ENCODE measurements around the gene RETREG2. TPM values are rescaled to one million over a fixed set of nuclear protein-coding genes. Genes with fewer than 3 reads are reported as not detected.

Gene RETREG2
- total and polyA plus RNA-seq, 2 donors from 2014 or later: 106 to 112 TPM

GRCh38 chr2:219168526-219168925 is 9.5 kb upstream of the RETREG2 start:
- Histone ChIP-seq H3K9me3 (ENCODE audit: control insufficient read depth in 2 of 3, insufficient read depth in 1 of 3, low read length in 3 of 3) (no peaks in the 10 kb centered on the region), H3K4me3 (ENCODE audit: low read length in 3 of 3) (peak overlapping the region in 1 of 3 donors; percentile 50), H3K4me1 (ENCODE audit: control insufficient read depth in 2 of 3, insufficient read depth in 2 of 3, low read depth in 1 of 3, low read length in 3 of 3) (peaks cover 0 to 24% (median 14%) of the 10 kb centered on the region in 3 donors), H3K9ac (ENCODE audit: low read length in 3 of 3) (no peak overlapping the region), H3K27ac (ENCODE audit: low read depth in 2 of 2, low read length in 2 of 2) (no peak overlapping the region), H3K36me3 (ENCODE audit: control insufficient read depth in 2 of 3, insufficient read depth in 3 of 3, low read length in 3 of 3) (peaks cover 0 to 14% (median 6%) of the 10 kb centered on the region in 3 donors), H3K27me3 (ENCODE audit: control insufficient read depth, insufficient read depth, low read length) (no peaks in the 10 kb centered on the region)
- FAIRE-seq: no peak
- no peak for DNase-seq
- intact Hi-C loops (cut with DNase I): loop anchor here (10.0 kb wide), 1 partner anchor 116 kb away; no protein-coding TSS in a partner anchor
- no peak for TF ChIP-seq CTCF (IDR thresholded peaks at IDR 0.05; ENCODE audit: borderline replicate concordance, extremely low read depth, insufficient read depth)

DNA sequence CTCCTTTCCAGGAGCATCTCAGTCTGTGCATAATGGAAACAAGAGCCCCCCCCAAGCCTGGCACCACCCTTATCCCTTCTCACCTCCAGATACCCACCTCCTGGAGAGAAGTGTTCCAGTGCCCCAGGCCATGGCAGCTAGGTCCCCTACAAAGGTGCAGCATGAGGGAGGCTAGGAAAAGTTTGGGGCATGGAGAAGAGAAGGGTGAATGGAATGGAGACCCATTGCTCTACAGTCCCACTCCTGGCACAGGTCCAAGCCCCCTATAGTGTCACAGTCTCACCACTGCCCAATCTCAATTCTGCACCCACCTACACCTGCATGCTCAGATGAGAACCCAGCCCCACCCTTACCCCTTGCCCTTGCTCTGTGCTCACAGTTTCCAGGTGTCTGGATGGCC is 9.1 kb upstream of the RETREG2 start:
- no peak for FAIRE-seq
- Histone ChIP-seq H3K9me3 (ENCODE audit: control insufficient read depth in 2 of 3, insufficient read depth in 1 of 3, low read length in 3 of 3) (no peaks in the 10 kb centered on the region), H3K36me3 (ENCODE audit: control insufficient read depth in 2 of 3, insufficient read depth in 3 of 3, low read length in 3 of 3) (peaks cover 0 to 18% (median 6%) of the 10 kb centered on the region in 3 donors), H3K4me3 (ENCODE audit: low read length in 3 of 3) (peak overlapping the region in 1 of 3 donors; percentile 50), H3K27me3 (ENCODE audit: control insufficient read depth, insufficient read depth, low read length) (no peaks in the 10 kb centered on the region), H3K4me1 (ENCODE audit: control insufficient read depth in 2 of 3, insufficient read depth in 2 of 3, low read depth in 1 of 3, low read length in 3 of 3) (peaks cover 0 to 27% (median 14%) of the 10 kb centered on the region in 3 donors), H3K9ac (ENCODE audit: low read length in 3 of 3) (no peak overlapping the region), H3K27ac (ENCODE audit: low read depth in 2 of 2, low read length in 2 of 2) (no peak overlapping the region)
- intact Hi-C loops (cut with DNase I): loop anchor here (10.0 kb wide), 1 partner anchor 116 kb away; no protein-coding TSS in a partner anchor
- no peak for DNase-seq
- TF ChIP-seq CTCF (IDR thresholded peaks at IDR 0.05; ENCODE audit: borderline replicate concordance, extremely low read depth, insufficient read depth): no peak

GRCh38 chr2:219169930-219170654 is 8.0 kb upstream of the RETREG2 start, which contains the start of gene SLC23A3:
SLC23A3 (minus strand) TSS chr2:219170029; CDS start chr2:219169984, 45 bp downstream.
- intact Hi-C loops (cut with DNase I): loop anchor here (10.0 kb wide), 1 partner anchor 115 kb away; no protein-coding TSS in a partner anchor
- Histone ChIP-seq H3K9me3 (ENCODE audit: control insufficient read depth in 2 of 3, insufficient read depth in 1 of 3, low read length in 3 of 3) (no peaks in the 10 kb centered on the region), H3K9ac (ENCODE audit: low read length in 3 of 3) (peak within 1 kb of the TSS in 1 of 3 donors; percentile 2), H3K4me3 (ENCODE audit: low read length in 3 of 3) (peak within 1 kb of the TSS in 2 of 3 donors; percentile 18 to 50), H3K36me3 (ENCODE audit: control insufficient read depth in 2 of 3, insufficient read depth in 3 of 3, low read length in 3 of 3) (peaks cover 5 to 29% (median 16%) of the 10 kb centered on the region in 3 donors), H3K4me1 (ENCODE audit: control insufficient read depth in 2 of 3, insufficient read depth in 2 of 3, low read depth in 1 of 3, low read length in 3 of 3) (peaks cover 0 to 35% (median 23%) of the 10 kb centered on the region in 3 donors), H3K27ac (ENCODE audit: low read depth in 2 of 2, low read length in 2 of 2) (peak within 1 kb of the TSS; percentile 44 to 79), H3K27me3 (ENCODE audit: control insufficient read depth, insufficient read depth, low read length) (no peaks in the 10 kb centered on the region)
- TF ChIP-seq CTCF (IDR thresholded peaks at IDR 0.05; ENCODE audit: borderline replicate concordance, extremely low read depth, insufficient read depth): no peak
- DNase-seq: peak in 1 of 5 donors; percentile 26
- no peak for FAIRE-seq

Data from kidney (tissue), 14 donors.